Type B pancreatic cell (in vitro differentiated cells): ENCODE results near the gene CADPS. TPM values are rescaled to one million over a fixed set of nuclear protein-coding genes. Genes with fewer than 3 reads are reported as not detected.

Experiments
- DNase-seq: peaks from one replicate; pipeline ENCODE4 v3.0.0; 2021; ENCODE audit warnings: mixed read lengths; ENCODE audit not compliant: unreplicated experiment; ENCODE audit errors: extremely low spot score
- H3K27ac Mint-ChIP-seq: 2 replicates; pipeline ENCODE4 v1.8.0; 2021; ENCODE audit warnings: mild to moderate bottlenecking, mixed read lengths
- H3K27me3 Mint-ChIP-seq: 2 replicates; pipeline ENCODE4 v1.8.0; 2021; ENCODE audit warnings: mixed read lengths
- H3K36me3 Mint-ChIP-seq: 2 replicates; pipeline ENCODE4 v1.8.0; 2021; ENCODE audit warnings: mixed read lengths
- H3K4me1 Mint-ChIP-seq: one replicate; pipeline ENCODE4 v1.8.0; 2021; ENCODE audit warnings: mixed read lengths; ENCODE audit not compliant: unreplicated experiment
- H3K4me3 Mint-ChIP-seq: 2 replicates; pipeline ENCODE4 v1.8.0; 2021; ENCODE audit warnings: mild to moderate bottlenecking, mixed read lengths
- H3K9me3 Mint-ChIP-seq: 2 replicates; pipeline ENCODE4 v1.8.0; 2021; ENCODE audit warnings: mixed read lengths
- total RNA-seq: library from RNA; stranded (reverse); gene quantifications from 2 replicates; pipeline ENCODE4 v1.2.1, GENCODE V29; 2021; ENCODE audit warnings: low replicate concordance
- TF ChIP-seq, protein P1 (sequence below): fragments of 200-600 bp; sonication (generic); conservative IDR thresholded peaks from 2 replicates; pipeline ENCODE4 v1.5.0; 2021; ENCODE audit warnings: antibody characterized with exemption, mild to moderate bottlenecking

CADPS gene
- total RNA-seq, 1 donor from 2014 or later, result 21.6 TPM

- H3K27me3 Mint-ChIP-seq, result peaks cover 24% of the 10 kb centered on the region
- TF ChIP-seq, protein P1, sequence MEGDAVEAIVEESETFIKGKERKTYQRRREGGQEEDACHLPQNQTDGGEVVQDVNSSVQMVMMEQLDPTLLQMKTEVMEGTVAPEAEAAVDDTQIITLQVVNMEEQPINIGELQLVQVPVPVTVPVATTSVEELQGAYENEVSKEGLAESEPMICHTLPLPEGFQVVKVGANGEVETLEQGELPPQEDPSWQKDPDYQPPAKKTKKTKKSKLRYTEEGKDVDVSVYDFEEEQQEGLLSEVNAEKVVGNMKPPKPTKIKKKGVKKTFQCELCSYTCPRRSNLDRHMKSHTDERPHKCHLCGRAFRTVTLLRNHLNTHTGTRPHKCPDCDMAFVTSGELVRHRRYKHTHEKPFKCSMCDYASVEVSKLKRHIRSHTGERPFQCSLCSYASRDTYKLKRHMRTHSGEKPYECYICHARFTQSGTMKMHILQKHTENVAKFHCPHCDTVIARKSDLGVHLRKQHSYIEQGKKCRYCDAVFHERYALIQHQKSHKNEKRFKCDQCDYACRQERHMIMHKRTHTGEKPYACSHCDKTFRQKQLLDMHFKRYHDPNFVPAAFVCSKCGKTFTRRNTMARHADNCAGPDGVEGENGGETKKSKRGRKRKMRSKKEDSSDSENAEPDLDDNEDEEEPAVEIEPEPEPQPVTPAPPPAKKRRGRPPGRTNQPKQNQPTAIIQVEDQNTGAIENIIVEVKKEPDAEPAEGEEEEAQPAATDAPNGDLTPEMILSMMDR, result no peak
- no peaks in the 10 kb centered on the region for H3K36me3 Mint-ChIP-seq
- no peaks in the 10 kb centered on the region for H3K4me1 Mint-ChIP-seq
- no peak for DNase-seq
- no peak overlapping the region for H3K27ac Mint-ChIP-seq
- no peaks in the 10 kb centered on the region for H3K9me3 Mint-ChIP-seq
- no peak overlapping the region for H3K4me3 Mint-ChIP-seq
Observed at GRCh38 chr3:62843508-62843907, 31.7 kb downstream of the CADPS start.

GRCh38 chr3:62839748-62840147 lies 35.5 kb downstream of the CADPS start:
- Mint-ChIP-seq H3K9me3 (no peaks in the 10 kb centered on the region), H3K4me3 (no peak overlapping the region), H3K4me1 (no peaks in the 10 kb centered on the region), H3K36me3 (no peaks in the 10 kb centered on the region), H3K27me3 (peaks cover 22% of the 10 kb centered on the region), H3K27ac (no peak overlapping the region)
- no peak for DNase-seq
- TF ChIP-seq, protein P1, result no peak

- no peak for DNase-seq
- H3K27ac Mint-ChIP-seq, result no peak overlapping the region
- H3K9me3 Mint-ChIP-seq, result no peaks in the 10 kb centered on the region
- H3K36me3 Mint-ChIP-seq, result no peaks in the 10 kb centered on the region
- peaks cover 15% of the 10 kb centered on the region for H3K27me3 Mint-ChIP-seq
- TF ChIP-seq, protein P1, result no peak
- H3K4me1 Mint-ChIP-seq, result no peaks in the 10 kb centered on the region
- H3K4me3 Mint-ChIP-seq, result no peak overlapping the region
Observed at GRCh38 chr3:62837145-62837787, 38.0 kb downstream of the CADPS start.

GRCh38 chr3:62835554-62836236 lies 39.5 kb downstream of the CADPS start:
- peaks cover 20% of the 10 kb centered on the region for H3K27me3 Mint-ChIP-seq

GRCh38 chr3:62833538-62833937 lies 41.7 kb downstream of the CADPS start:
- H3K27me3 Mint-ChIP-seq, result peaks cover 14% of the 10 kb centered on the region
- no peaks in the 10 kb centered on the region for H3K9me3 Mint-ChIP-seq
- TF ChIP-seq, protein P1, result peak; percentile 65
- no peak for DNase-seq
- no peak overlapping the region for H3K4me3 Mint-ChIP-seq
- H3K4me1 Mint-ChIP-seq, result no peaks in the 10 kb centered on the region
- no peak overlapping the region for H3K27ac Mint-ChIP-seq
- no peaks in the 10 kb centered on the region for H3K36me3 Mint-ChIP-seq

More at GRCh38 chr3:62835554-62836236, 39.5 kb downstream of the CADPS start:
- TF ChIP-seq, protein P1, result no peak
- Mint-ChIP-seq H3K4me1 (no peaks in the 10 kb centered on the region), H3K4me3 (no peak overlapping the region), H3K36me3 (no peaks in the 10 kb centered on the region), H3K9me3 (no peaks in the 10 kb centered on the region), H3K27ac (no peak overlapping the region)
- DNase-seq, result no peak
